Caco-2 (cell line): Measurements from ENCODE around the gene INHBB. TPM values are rescaled to one million over a fixed set of nuclear protein-coding genes. Genes with fewer than 3 reads are reported as not detected.
A peak's percentile ranks its signal among the peaks of the same experiment; 100 is the strongest.

Experiments used
- BruUV-seq: library from RNA; stranded (reverse); fragments of 400-500 nt; replicated peaks from 2 replicates; lab custom pipeline; 2021; lab: Mats Ljungman, UMichigan
- CTCF ChIA-PET: fragments of 300-600 bp; sonication (Branson Sonifier 250); formaldehyde crosslinking; loops from one replicate; lab custom pipeline; 2022; ENCODE audit warnings: antibody characterized with exemption; lab: Charles Lee
- POLR2A ChIA-PET: fragments of 300-600 bp; sonication (Branson Sonifier 250); formaldehyde crosslinking; loops from one replicate; lab custom pipeline; 2022; ENCODE audit warnings: antibody characterized with exemption; lab: Charles Lee
- DNase-seq, 2 experiments: peaks; one replicate each; pipeline versions ENCODE4 v3.0.0 to v3.0.0-alpha.2; 2020 to 2022
- H3K27me3 ChIP-seq: replicated peaks from 2 replicates; pipeline ENCODE4 v1.6.0; 2011; ENCODE audit warnings: low read length; ENCODE audit not compliant: control insufficient read depth, insufficient read depth
- H3K36me3 ChIP-seq: 2 replicates; pipeline ENCODE4 v1.5.1; 2011; ENCODE audit warnings: low read length; ENCODE audit not compliant: control insufficient read depth, insufficient read depth
- H3K4me1 ChIP-seq: fragments of 250-450 bp; sonication (Bioruptor Pico); 2 replicates; pipeline ENCODE4 v1.5.1; 2020; ENCODE audit warnings: mild to moderate bottlenecking
- H3K4me3 ChIP-seq: 2 replicates; pipeline ENCODE4 v1.5.1; 2011; ENCODE audit warnings: low read depth, mild to moderate bottlenecking, control low read depth, low read length
- H3K9me3 ChIP-seq: fragments of 250-450 bp; sonication (Bioruptor Pico); 2 replicates; pipeline ENCODE4 v1.5.1; 2020; ENCODE audit warnings: mild to moderate bottlenecking, moderate library complexity
- H3K27ac Mint-ChIP-seq: one replicate; pipeline ENCODE4 v1.8.0; 2022; ENCODE audit warnings: mixed read lengths; ENCODE audit not compliant: unreplicated experiment
- H3K27me3 Mint-ChIP-seq: one replicate; pipeline ENCODE4 v1.8.0; 2022; ENCODE audit warnings: mixed read lengths; ENCODE audit not compliant: insufficient read depth, unreplicated experiment
- H3K36me3 Mint-ChIP-seq: one replicate; pipeline ENCODE4 v1.8.0; 2022; ENCODE audit warnings: mild to moderate bottlenecking, mixed read lengths; ENCODE audit not compliant: insufficient read depth, unreplicated experiment
- H3K4me1 Mint-ChIP-seq: one replicate; pipeline ENCODE4 v1.8.0; 2022; ENCODE audit warnings: low read depth, mixed read lengths; ENCODE audit not compliant: unreplicated experiment
- H3K4me3 Mint-ChIP-seq: one replicate; pipeline ENCODE4 v1.8.0; 2022; ENCODE audit warnings: mild to moderate bottlenecking, moderate library complexity, mixed read lengths; ENCODE audit not compliant: unreplicated experiment
- H3K9me3 Mint-ChIP-seq: one replicate; pipeline ENCODE4 v1.8.0; 2022; ENCODE audit warnings: mixed read lengths; ENCODE audit not compliant: unreplicated experiment
- intact Hi-C: fragments of 100-400 bp; cut with micrococcal nuclease; formaldehyde crosslinking; loops from one replicate; pipeline ENCODE4 v1.10.0; 2022; ENCODE audit not compliant: unreplicated experiment
- total RNA-seq: library from RNA; stranded (reverse); gene quantifications from 2 replicates; pipeline ENCODE4 v1.2.3, GENCODE V29; 2022
- TF ChIP-seq, protein P1 (sequence below), 2 experiments: fragments of 200-600 bp in 1 of 2; IDR thresholded peaks; 1 replicate in 1 of 2; 2 replicates in 1 of 2; pipeline versions ENCODE4 v1.5.1 to v1.8.0; 2011 to 2022; ENCODE audit warnings: antibody characterized with exemption in 1 of 2, control low read depth in 1 of 2, inconsistent platforms in 1 of 2, low read depth in 1 of 2, low read length in 1 of 2, mild to moderate bottlenecking in 1 of 2, moderate library complexity in 1 of 2; ENCODE audit not compliant: insufficient read depth in 1 of 2, severe bottlenecking in 1 of 2, unreplicated experiment in 1 of 2

The INHBB gene
- total RNA-seq, 1 experiment from 2014 or later: 28.9 TPM

DNA sequence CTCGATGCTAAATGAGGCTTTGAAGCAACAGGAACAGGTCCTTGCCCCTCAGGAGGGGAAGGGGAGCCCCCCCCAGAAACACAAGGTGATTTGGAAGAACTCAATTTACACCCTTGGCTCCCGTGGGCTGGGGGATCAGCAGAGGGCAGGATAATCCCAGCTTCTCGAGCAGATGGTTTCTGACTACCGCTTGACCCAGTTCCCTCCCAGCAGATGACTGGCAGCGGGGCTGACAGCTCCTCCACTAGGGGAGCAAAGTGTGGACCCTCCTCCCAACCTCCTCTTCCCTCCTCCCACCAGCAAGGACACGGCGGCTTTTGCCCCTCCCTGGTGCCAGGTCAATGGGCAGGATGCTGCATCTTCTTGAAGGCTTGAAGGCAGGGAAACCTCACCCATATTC, 3.5 kb upstream of the INHBB start:
- TF ChIP-seq, protein P1, sequence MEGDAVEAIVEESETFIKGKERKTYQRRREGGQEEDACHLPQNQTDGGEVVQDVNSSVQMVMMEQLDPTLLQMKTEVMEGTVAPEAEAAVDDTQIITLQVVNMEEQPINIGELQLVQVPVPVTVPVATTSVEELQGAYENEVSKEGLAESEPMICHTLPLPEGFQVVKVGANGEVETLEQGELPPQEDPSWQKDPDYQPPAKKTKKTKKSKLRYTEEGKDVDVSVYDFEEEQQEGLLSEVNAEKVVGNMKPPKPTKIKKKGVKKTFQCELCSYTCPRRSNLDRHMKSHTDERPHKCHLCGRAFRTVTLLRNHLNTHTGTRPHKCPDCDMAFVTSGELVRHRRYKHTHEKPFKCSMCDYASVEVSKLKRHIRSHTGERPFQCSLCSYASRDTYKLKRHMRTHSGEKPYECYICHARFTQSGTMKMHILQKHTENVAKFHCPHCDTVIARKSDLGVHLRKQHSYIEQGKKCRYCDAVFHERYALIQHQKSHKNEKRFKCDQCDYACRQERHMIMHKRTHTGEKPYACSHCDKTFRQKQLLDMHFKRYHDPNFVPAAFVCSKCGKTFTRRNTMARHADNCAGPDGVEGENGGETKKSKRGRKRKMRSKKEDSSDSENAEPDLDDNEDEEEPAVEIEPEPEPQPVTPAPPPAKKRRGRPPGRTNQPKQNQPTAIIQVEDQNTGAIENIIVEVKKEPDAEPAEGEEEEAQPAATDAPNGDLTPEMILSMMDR (IDR thresholded peaks at IDR 0.05; ENCODE audit: insufficient read depth in 1 of 2, low read depth in 1 of 2, low read length in 1 of 2, severe bottlenecking in 1 of 2, unreplicated experiment in 1 of 2): no peak
- BruUV-seq: no TSS peak
- POLR2A ChIA-PET: no interaction called here
- CTCF ChIA-PET: interaction anchor here (0.6 to 3.8 kb wide), 9 partner anchors 95 to 1014 kb away, joined by 3 to 33 read pairs (median 5); no protein-coding TSS in a partner anchor
- Histone ChIP-seq H3K36me3 (no peaks in the 10 kb centered on the region), H3K9me3 (no peaks in the 10 kb centered on the region), H3K4me1 (peaks cover 8% of the 10 kb centered on the region; the same call in 1 of the 2 replicates), H3K27me3 (no peaks in the 10 kb centered on the region; the same call in 1 of the 2 replicates), H3K4me3 (no peak overlapping the region)
- DNase-seq: no peak
- peaks cover 3% of the 10 kb centered on the region for H3K27me3 Mint-ChIP-seq
- H3K27ac Mint-ChIP-seq: no peak overlapping the region
- no peaks in the 10 kb centered on the region for H3K9me3 Mint-ChIP-seq
- intact Hi-C loops: loop anchor here (2.0 to 5.0 kb wide), 2 partner anchors 178 to 210 kb away; no protein-coding TSS in a partner anchor
- H3K36me3 Mint-ChIP-seq: peaks cover 6% of the 10 kb centered on the region
- H3K4me1 Mint-ChIP-seq: peaks cover 7% of the 10 kb centered on the region
- H3K4me3 Mint-ChIP-seq: no peak overlapping the region

GRCh38 chr2:120343100-120343432, 2.9 kb upstream of the INHBB start:
- H3K4me3 ChIP-seq: no peak overlapping the region
- Mint-ChIP-seq H3K9me3 (no peaks in the 10 kb centered on the region), H3K36me3 (peaks cover 6% of the 10 kb centered on the region), H3K27ac (no peak overlapping the region), H3K27me3 (peaks cover 3% of the 10 kb centered on the region), H3K4me1 (peaks cover 12% of the 10 kb centered on the region), H3K4me3 (peak overlapping the region; percentile 68)
- intact Hi-C loops: loop anchor here (1.0 to 5.0 kb wide), 7 partner anchors 60 to 337 kb away; no protein-coding TSS in a partner anchor
- no peaks in the 10 kb centered on the region; the same call in 1 of the 2 replicates for H3K27me3 ChIP-seq
- TF ChIP-seq, protein P1 (IDR thresholded peaks at IDR 0.05; ENCODE audit: insufficient read depth in 1 of 2, low read depth in 1 of 2, low read length in 1 of 2, severe bottlenecking in 1 of 2, unreplicated experiment in 1 of 2): no peak
- no peak for DNase-seq
- POLR2A ChIA-PET: interaction anchor here (0.6 to 1.0 kb wide), 4 partner anchors 97 to 210 kb away, joined by 3 read pairs; no protein-coding TSS in a partner anchor
- BruUV-seq: no TSS peak
- CTCF ChIA-PET: interaction anchor here (0.5 to 3.8 kb wide), 26 partner anchors 8 to 1013 kb away, joined by 3 to 33 read pairs (median 5); no protein-coding TSS in a partner anchor
- no peaks in the 10 kb centered on the region for H3K9me3 ChIP-seq
- peaks cover 8% of the 10 kb centered on the region; the same call in 1 of the 2 replicates for H3K4me1 ChIP-seq
- H3K36me3 ChIP-seq: no peaks in the 10 kb centered on the region

DNA sequence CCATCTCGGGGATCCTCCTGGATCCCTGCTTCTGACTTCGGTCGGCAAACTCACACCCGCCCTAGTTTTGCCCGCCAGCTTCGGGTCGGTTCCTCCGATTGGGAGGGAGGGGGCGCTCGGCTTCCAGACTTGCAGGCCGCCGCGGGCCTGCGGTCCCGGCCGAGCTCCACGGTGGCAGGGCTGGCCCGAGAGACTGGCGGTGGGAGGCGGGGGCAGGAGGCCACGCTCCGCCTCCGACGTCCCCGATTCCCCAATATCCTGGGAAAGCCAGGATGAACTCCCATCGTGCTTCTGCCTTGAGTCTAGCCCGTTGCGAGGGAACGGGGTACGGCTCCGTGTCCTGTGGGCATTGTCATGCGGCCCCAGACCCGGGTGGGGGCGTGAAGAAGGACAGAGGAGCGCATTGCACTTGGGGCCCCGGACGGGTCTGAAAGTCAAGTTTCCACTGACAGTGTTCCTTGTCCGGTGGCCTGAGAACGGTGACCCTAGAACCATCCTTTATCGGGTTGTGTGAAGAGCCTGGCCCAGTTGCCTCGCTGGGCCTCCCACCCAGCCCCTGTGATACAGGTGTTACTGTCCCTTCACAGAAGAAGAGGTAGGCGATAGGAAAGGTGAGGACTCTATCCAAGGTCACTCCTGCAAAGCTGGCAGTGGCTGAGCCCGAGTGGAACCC, 2.4 kb upstream of the INHBB start:
- Histone ChIP-seq H3K4me1 (peaks cover 8% of the 10 kb centered on the region), H3K27me3 (no peaks in the 10 kb centered on the region; the same call in 1 of the 2 replicates), H3K4me3 (peak overlapping the region; percentile 56), H3K36me3 (no peaks in the 10 kb centered on the region), H3K9me3 (no peaks in the 10 kb centered on the region)
- H3K36me3 Mint-ChIP-seq: peaks cover 11% of the 10 kb centered on the region
- CTCF ChIA-PET: interaction anchor here (0.5 to 3.8 kb wide), 28 partner anchors 9 to 1013 kb away, joined by 3 to 33 read pairs (median 4); no protein-coding TSS in a partner anchor
- BruUV-seq: no TSS peak
- DNase-seq: peak; percentile 85 to 92
- no peaks in the 10 kb centered on the region for H3K9me3 Mint-ChIP-seq
- peaks cover 3% of the 10 kb centered on the region for H3K27me3 Mint-ChIP-seq
- H3K4me3 Mint-ChIP-seq: peak overlapping the region; percentile 68
- H3K27ac Mint-ChIP-seq: no peak overlapping the region
- intact Hi-C loops: loop anchor here (1.0 to 5.0 kb wide), 7 partner anchors 60 to 337 kb away; no protein-coding TSS in a partner anchor
- TF ChIP-seq, protein P1 (IDR thresholded peaks at IDR 0.05; ENCODE audit: insufficient read depth in 1 of 2, low read depth in 1 of 2, low read length in 1 of 2, severe bottlenecking in 1 of 2, unreplicated experiment in 1 of 2): peak; percentile 85 to 91
- H3K4me1 Mint-ChIP-seq: peaks cover 17% of the 10 kb centered on the region
- POLR2A ChIA-PET: interaction anchor here (0.6 to 1.5 kb wide), 5 partner anchors 60 to 209 kb away, joined by 3 to 5 read pairs (median 3); no protein-coding TSS in a partner anchor
